Measurements from ENCODE around the gene RNF11.

The RNF11 gene

DNA sequence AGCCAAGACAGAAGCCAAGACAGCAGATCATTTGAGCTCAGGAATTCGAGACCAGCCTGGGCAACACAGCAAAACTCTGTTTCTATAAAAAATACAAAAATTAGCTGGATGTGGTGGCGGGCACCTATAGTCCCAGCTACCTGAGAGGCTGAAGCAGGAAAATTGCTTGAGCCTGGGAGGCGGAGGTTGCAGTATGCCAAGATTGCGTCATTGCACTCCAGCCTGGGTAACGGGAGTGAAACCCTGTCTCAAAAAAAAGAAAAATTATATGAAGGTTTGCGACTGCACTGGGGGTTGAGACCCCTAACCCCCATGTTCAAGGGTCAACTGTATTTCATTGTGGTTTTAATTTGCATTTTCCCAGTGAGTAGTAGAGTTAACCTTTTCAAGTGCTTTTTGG, 16.3 kb downstream of the RNF11 start:
- H3K4me3 ChIP-seq (ENCODE audit: low read depth, low read length) = no peak overlapping the region
- DNase-seq (ENCODE audit: low read depth) = no peak
- TF ChIP-seq, protein P1, sequence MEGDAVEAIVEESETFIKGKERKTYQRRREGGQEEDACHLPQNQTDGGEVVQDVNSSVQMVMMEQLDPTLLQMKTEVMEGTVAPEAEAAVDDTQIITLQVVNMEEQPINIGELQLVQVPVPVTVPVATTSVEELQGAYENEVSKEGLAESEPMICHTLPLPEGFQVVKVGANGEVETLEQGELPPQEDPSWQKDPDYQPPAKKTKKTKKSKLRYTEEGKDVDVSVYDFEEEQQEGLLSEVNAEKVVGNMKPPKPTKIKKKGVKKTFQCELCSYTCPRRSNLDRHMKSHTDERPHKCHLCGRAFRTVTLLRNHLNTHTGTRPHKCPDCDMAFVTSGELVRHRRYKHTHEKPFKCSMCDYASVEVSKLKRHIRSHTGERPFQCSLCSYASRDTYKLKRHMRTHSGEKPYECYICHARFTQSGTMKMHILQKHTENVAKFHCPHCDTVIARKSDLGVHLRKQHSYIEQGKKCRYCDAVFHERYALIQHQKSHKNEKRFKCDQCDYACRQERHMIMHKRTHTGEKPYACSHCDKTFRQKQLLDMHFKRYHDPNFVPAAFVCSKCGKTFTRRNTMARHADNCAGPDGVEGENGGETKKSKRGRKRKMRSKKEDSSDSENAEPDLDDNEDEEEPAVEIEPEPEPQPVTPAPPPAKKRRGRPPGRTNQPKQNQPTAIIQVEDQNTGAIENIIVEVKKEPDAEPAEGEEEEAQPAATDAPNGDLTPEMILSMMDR (IDR thresholded peaks at IDR 0.05; ENCODE audit: insufficient read depth, low read depth, low read length, missing control alignments) = no peak

- H3K4me3 ChIP-seq (ENCODE audit: low read depth, low read length) = no peak overlapping the region
- DNase-seq (ENCODE audit: low read depth) = no peak
- TF ChIP-seq, protein P1 (IDR thresholded peaks at IDR 0.05; ENCODE audit: insufficient read depth, low read depth, low read length, missing control alignments) = no peak
Measured at GRCh38 chr1:51253691-51254090, 17.6 kb downstream of the RNF11 start.

DNA sequence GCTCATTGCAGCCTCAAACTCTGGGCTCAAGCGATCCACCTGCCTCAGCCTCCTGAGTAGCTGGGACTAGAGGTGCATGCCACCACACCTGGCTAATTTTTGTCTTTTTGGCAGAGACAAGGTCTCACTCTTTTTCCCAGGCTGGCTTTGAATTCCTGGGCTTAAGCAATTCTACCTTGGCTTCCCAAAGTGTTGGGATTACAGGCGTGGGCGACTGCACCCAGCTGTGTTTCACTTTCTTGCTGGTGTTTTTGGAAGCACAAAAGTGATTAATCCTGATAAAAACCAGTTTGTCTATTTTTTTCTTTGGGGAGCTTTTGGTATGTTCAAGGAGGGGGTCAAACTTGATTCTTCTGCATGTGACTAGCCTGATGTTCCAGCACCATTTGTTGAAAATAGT, 19.3 kb downstream of the RNF11 start:
- DNase-seq (ENCODE audit: low read depth) = no peak
- H3K4me3 ChIP-seq (ENCODE audit: low read depth, low read length) = no peak overlapping the region
- TF ChIP-seq, protein P1 (IDR thresholded peaks at IDR 0.05; ENCODE audit: insufficient read depth, low read depth, low read length, missing control alignments) = no peak

- no peak for DNase-seq (ENCODE audit: low read depth)
- TF ChIP-seq, protein P1 (IDR thresholded peaks at IDR 0.05; ENCODE audit: insufficient read depth, low read depth, low read length, missing control alignments) = no peak
Measured at GRCh38 chr1:51263147-51263877, 27.2 kb downstream of the RNF11 start.

DNA sequence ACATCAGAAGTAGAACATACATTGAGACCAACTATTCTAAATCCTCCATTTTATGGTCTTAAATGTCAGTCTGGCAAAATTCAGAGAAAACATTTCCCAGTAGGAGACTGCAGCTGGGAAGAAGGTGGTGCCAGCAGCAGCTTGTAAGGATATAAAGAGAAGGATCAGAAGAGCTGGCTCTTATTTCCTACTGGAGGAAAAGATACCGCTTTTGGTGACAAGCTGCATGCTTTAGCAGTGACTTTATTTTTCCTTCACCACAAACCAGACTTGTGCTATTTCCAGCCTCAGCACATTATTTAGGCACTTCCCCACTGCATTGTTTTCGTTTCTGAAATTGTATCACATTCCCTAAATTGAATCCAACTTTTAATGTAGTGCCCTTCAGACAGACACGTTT, 28.4 kb downstream of the RNF11 start:
- TF ChIP-seq, protein P1 (IDR thresholded peaks at IDR 0.05; ENCODE audit: insufficient read depth, low read depth, low read length, missing control alignments) = no peak
- no peak for DNase-seq (ENCODE audit: low read depth)
- no peak overlapping the region for H3K4me3 ChIP-seq (ENCODE audit: low read depth, low read length)

More at GRCh38 chr1:51263147-51263877, 27.2 kb downstream of the RNF11 start:
- H3K4me3 ChIP-seq (ENCODE audit: low read depth, low read length) = no peak overlapping the region

DNA sequence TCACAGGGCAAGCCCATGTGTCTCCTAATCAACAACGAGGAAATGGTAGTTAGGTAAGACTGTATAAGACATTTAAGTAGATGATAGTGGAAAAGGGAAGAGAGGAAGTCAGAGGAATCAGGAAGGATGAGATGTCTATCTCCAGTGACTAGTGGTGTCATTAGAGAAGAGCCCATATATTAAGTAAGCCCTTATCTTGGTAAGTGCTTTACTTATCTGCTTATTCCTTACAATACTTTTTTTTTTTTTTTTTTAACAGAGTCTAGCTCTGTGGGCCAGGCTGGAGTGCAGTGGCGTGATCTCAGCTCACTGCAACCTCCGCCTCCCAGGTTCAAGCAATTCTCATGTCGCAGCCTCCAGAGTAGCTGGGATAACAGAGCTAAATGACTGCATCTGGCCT, 29.5 kb downstream of the RNF11 start:
- H3K4me3 ChIP-seq (ENCODE audit: low read depth, low read length) = no peak overlapping the region
- TF ChIP-seq, protein P1 (IDR thresholded peaks at IDR 0.05; ENCODE audit: insufficient read depth, low read depth, low read length, missing control alignments) = no peak
- no peak for DNase-seq (ENCODE audit: low read depth)

- TF ChIP-seq, protein P1 (IDR thresholded peaks at IDR 0.05; ENCODE audit: insufficient read depth, low read depth, low read length, missing control alignments) = no peak
Measured at GRCh38 chr1:51266181-51266580, 30.1 kb downstream of the RNF11 start.

More at GRCh38 chr1:51266181-51266580, 30.1 kb downstream of the RNF11 start:
- no peak overlapping the region for H3K4me3 ChIP-seq (ENCODE audit: low read depth, low read length)
- no peak for DNase-seq (ENCODE audit: low read depth)

All from GM12865 (cell line).